AML-193 (cell line): Measurements from ENCODE around the gene DAPK2.

Source experiments
- DNase-seq, 2 experiments: peaks; one replicate each; lab custom pipeline; 2025; lab: John Stamatoyannopoulos, UW

The DAPK2 gene

GRCh38 chr15:63996794-63997357 lies 49.4 kb downstream of the DAPK2 start:
- DNase-seq = no peak

- no peak for DNase-seq
Measured at GRCh38 chr15:63995789-63996188, 50.5 kb downstream of the DAPK2 start.

GRCh38 chr15:63994073-63994600 lies 52.1 kb downstream of the DAPK2 start:
- no peak for DNase-seq

GRCh38 chr15:63992300-63992699 lies 54.0 kb downstream of the DAPK2 start:
- DNase-seq = no peak

- DNase-seq = no peak
Measured at GRCh38 chr15:63991706-63992105, 54.6 kb downstream of the DAPK2 start.

- DNase-seq = no peak
Measured at GRCh38 chr15:63990454-63990853, 55.8 kb downstream of the DAPK2 start.

- DNase-seq = no peak
Measured at GRCh38 chr15:63987796-63988378, 58.4 kb downstream of the DAPK2 start.

- DNase-seq = peak; percentile 92 to 95
Measured at GRCh38 chr15:63986751-63987341, 59.4 kb downstream of the DAPK2 start.

GRCh38 chr15:63986185-63986680 lies 60.1 kb downstream of the DAPK2 start:
- DNase-seq = no peak

- DNase-seq = no peak
Measured at GRCh38 chr15:63985221-63986184, 60.8 kb downstream of the DAPK2 start.

- no peak for DNase-seq
Measured at GRCh38 chr15:63984331-63984730, 62.0 kb downstream of the DAPK2 start.

GRCh38 chr15:63983061-63983711 lies 63.1 kb downstream of the DAPK2 start:
- DNase-seq = no peak

- DNase-seq = no peak
Measured at GRCh38 chr15:63982381-63982854, 63.9 kb downstream of the DAPK2 start.

GRCh38 chr15:63981596-63982320 lies 64.5 kb downstream of the DAPK2 start:
- no peak for DNase-seq

GRCh38 chr15:63979262-63979793 lies 67.0 kb downstream of the DAPK2 start:
- no peak for DNase-seq

GRCh38 chr15:63978511-63979261 lies 67.6 kb downstream of the DAPK2 start:
- no peak for DNase-seq

- DNase-seq = no peak
Measured at GRCh38 chr15:63977119-63977518, 69.2 kb downstream of the DAPK2 start.

- no peak for DNase-seq
Measured at GRCh38 chr15:63974021-63974420, 72.3 kb downstream of the DAPK2 start.

- DNase-seq = no peak
Measured at GRCh38 chr15:63973212-63974009, 72.9 kb downstream of the DAPK2 start.
